Urothelium cell line (cell line): Measurements from ENCODE around the gene TP53BP1.

Experiments
- DNase-seq: peaks from one replicate; pipeline ENCODE4 v3.0.0; 2011; ENCODE audit warnings: low spot score, mixed read lengths
- FAIRE-seq: peaks from 2 replicates; lab custom pipeline; 2011; peaks lifted over from hg19 to GRCh38; lab: Jason Lieb, UNC

Gene TP53BP1

GRCh38 chr15:43518197-43518761, 25.3 kb upstream of the TP53BP1 start:
- FAIRE-seq: no peak

GRCh38 chr15:43517354-43518196, 24.6 kb upstream of the TP53BP1 start, which contains the start of gene MAP1A:
TSS of gene MAP1A (plus strand) at chr15:43517608. CDS start at chr15:43521474, 3,866 bp downstream.
- FAIRE-seq: no peak
- DNase-seq: peak; percentile 50

More at GRCh38 chr15:43518197-43518761, 25.3 kb upstream of the TP53BP1 start:
- peak; percentile 58 for DNase-seq

DNA sequence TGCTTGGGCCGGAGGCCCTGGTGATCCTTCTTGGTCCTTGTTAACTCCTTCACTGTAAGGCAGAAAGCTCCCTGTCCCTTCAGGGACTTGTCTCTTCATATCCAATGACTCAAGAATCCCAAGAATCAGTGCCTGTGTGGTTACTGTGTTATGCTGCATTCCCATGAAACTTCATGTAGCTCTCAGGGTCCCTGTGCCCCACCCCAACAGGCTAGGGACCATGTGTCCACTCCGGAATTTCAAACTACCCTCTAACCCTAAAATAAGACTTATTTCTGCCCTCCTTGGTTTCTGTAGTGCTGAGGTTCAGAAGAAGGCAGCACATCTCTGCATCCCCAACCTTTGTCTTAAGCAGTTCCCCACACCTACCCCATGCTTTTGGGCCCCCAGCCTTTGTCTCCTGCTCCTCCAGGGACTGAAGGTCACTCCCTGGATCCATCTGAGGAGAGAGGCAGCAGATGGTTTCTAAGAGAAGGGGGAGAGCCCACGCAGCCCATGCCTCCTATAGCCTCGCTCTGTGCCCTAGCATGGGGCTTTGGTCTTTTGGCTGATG, 23.9 kb upstream of the TP53BP1 start:
- no peak for DNase-seq

DNA sequence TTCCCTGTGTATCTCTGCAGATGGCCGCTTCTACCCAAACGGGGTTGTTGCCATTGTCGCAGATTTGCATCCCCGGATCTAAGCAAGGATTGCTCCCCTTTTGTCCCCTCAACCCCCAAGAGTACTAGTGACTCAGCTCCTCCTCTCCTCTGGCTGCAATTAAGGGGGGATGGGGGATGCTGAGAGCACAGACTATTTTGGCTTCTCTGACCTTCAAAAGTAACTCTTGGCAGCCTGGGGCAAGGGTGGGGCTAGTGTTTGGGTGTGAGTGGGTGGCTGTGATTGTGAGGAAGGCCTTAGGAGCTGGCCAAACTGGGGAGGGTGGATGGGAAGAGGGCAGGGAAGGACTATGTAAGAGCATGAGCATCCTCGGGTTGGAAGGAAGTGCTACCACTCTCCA, 23.2 kb upstream of the TP53BP1 start:
- FAIRE-seq (no peak), DNase-seq (no peak)

More for the DNA sequence above, 23.9 kb upstream of the TP53BP1 start:
- FAIRE-seq: no peak

DNA sequence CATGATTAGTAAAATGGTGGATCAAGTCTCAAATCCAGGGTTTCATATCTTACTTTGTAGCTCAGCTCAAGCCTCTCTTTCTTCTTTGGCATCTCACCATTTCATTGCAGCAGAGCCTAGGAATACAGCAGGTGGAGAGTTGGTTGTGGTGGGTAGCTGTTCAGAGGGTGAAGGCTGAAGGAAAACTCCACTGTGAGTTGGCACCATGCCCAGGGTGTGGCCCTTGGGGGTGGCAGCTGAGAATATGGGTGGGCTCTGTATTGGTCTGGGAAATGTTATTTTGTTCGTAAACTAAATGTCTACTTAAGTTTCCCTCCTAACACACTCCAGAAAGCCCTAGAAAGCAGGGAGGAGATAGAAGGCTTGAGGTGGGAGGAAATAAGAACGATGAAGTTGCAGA, 22.8 kb upstream of the TP53BP1 start:
- FAIRE-seq (no peak), DNase-seq (no peak)

DNA sequence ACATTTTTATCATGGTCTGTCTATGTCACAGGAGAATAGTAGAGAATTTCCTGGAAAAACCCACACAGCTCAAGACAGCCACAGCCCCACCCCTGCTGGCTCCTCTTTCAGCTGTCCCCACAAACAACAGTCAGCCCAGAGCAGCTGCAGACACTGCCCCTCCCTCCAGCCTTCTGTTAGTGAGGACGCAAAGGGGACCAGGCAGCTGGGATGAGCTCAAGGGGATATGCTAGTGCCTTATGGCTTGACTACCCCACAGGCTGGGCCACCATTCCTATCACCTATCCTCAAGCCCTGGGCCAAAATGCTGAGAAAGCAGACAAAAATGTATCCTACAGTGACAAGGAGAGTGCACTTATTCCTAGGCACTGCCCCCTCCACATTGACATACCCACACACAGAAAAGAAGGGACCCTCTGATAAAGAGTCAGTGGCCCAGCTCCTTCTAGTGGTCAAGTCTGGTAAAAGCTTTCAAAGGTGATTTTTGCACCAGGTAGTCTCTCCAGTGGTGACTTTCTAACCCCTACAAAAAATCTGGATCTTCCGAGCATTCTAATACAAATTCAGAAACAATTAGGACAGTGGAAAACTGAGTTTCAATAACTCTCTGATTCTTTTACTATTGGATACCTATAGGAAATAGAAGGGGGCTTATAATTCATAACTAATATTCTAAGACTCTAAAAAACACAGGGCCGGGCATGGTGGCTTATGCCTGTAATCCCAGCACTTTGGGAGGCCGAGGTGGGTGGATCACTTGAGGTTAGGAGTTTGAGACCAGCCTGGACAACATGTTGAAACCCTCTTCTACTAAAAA, 21.5 kb upstream of the TP53BP1 start:
- no peak for FAIRE-seq
- DNase-seq: no peak

DNA sequence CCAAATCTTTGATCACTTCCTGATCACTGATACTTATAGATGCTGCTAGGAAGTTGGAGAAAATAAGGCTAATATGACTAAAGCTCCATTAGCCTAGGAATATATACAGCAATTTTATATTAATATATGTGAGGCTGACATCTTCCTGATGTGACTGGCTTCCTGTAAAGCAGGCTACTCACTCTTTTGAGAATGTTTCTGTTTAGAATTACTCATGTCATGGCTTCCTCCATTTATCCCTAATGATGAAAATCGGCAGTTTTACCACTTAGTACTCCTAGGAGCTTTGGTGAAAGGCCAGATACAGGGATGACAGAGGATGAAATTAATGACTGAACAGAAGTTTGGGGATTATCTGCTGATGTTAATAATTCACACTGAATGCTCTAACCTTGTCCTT, 20.6 kb upstream of the TP53BP1 start:
- DNase-seq (no peak), FAIRE-seq (no peak)

DNA sequence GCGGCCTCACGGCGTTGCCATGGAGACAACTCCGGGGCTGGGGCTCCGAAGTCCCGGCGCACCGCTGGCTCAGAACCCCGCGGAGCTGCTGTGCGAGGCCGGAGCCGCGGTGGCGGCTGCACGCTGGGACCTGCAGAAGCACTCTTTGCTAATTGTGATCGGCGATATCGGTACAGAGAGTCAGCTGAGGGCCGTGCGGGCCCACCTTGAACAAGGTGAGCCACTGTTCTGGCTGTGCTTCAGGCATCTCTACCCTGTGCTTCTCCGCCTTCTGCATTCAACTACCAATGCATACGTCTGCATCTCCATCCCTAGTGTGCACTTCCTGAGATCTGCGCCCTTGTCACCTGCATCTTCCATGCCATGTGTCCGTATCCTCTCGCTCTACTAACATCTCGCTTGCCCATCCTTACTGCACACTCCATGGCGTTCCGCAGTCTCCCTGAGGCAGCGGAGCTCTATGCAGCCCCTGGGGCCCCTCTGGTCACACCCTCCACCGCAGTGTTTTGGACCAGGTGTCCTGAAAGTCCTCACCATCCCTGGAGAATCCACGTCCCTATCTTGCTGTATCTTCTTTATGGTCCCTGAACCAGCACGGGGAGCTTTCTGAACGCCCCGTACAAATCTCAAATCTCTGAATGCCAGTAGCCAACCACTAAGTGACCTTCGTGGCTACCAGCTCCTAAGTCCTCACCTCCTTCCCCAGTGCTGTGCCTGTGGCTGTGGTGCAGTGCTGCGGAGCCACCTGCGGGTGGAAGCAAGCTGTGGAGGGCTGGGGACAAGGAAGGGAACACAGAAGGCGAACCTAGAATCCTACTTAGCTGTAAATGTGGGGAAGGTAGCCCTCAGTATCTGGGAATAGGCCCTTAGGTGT, 18.3 kb upstream of the TP53BP1 start:
- FAIRE-seq (peak; percentile 9), DNase-seq (peak; percentile 26)

DNA sequence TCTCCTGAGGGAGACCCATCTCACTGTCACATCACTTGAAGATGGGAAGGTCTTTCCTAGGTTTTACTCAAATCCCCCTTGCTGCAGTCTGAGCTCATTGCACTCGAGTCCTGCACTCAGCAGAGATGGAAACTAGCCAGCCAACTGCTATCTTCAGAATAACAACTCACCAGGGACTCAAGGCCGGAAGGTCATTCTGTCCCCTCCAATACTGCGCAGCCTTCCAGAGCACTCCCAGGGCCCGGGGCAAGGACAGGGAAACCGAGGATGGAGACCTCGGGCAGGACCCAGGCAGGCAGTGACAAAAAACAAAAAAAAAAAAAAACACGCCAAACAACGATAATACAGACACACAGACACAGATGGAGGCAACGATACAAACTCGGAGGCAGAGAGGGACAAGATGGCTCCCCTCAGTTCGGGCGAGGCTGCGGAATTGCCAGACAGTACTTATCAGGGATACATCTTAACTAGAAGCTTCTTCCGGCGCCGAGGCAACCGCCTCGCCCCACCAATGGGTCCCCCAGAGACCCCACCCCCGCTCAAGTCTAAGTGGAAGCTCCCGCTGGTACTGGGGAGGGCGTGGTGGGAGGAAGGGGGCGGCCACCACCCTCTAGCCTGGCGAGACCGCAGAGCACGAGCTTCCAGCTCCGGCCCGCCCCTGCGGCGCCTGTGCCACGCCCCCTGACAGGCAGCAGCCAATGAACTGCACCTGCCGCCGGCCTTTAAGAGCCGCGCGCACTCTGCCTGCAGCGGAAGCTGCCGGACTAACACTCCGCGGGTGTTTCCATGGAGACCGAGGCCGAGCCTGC, 17.4 kb upstream of the TP53BP1 start:
- DNase-seq: peak; percentile 99
- peak; percentile 5 for FAIRE-seq

DNA sequence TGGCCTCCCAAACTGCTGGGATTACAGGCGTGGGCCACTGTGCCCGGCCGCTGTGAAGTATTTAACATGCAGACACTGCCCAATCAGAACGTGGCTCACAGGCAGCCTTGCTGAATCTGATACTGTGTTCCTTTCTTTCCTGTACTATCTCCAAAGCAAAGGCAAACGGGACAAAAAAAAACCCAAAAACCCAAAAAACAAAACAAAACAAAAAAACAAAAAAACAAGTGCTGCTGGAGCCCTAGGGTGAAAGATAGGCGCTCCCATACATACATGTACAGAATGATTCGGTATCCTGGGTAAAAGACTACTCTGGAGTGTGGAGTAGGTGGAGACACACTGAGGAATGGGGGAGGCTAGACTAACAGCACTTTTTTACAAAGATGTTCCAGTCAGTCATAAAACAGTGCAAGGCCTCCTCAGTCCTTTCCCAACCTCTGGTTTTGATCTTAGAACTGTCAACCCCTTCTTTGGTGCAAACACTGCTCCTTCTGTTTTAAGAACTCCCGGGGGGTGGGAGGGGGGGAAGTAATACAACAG, 16.8 kb upstream of the TP53BP1 start:
- FAIRE-seq: no peak

GRCh38 chr15:43508991-43509659, 16.2 kb upstream of the TP53BP1 start:
- FAIRE-seq (no peak), DNase-seq (no peak)

More for the DNA sequence above, 16.8 kb upstream of the TP53BP1 start:
- no peak for DNase-seq

- DNase-seq: no peak
- no peak for FAIRE-seq
Observed at GRCh38 chr15:43508421-43508820, 15.5 kb upstream of the TP53BP1 start.

GRCh38 chr15:43505738-43506137, 12.8 kb upstream of the TP53BP1 start:
- FAIRE-seq (no peak), DNase-seq (no peak)

- no peak for FAIRE-seq
Observed at GRCh38 chr15:43499635-43500034, 6.7 kb upstream of the TP53BP1 start.

GRCh38 chr15:43498990-43499389, 6.0 kb upstream of the TP53BP1 start:
- DNase-seq (no peak), FAIRE-seq (no peak)

More at GRCh38 chr15:43499635-43500034, 6.7 kb upstream of the TP53BP1 start:
- DNase-seq: no peak

- DNase-seq: no peak
- no peak for FAIRE-seq
Observed at GRCh38 chr15:43493703-43494472, 932 bp upstream of the TP53BP1 start.

- DNase-seq (no peak), FAIRE-seq (no peak)
Observed at GRCh38 chr15:43492266-43492665, 690 bp downstream of the TP53BP1 start.

DNA sequence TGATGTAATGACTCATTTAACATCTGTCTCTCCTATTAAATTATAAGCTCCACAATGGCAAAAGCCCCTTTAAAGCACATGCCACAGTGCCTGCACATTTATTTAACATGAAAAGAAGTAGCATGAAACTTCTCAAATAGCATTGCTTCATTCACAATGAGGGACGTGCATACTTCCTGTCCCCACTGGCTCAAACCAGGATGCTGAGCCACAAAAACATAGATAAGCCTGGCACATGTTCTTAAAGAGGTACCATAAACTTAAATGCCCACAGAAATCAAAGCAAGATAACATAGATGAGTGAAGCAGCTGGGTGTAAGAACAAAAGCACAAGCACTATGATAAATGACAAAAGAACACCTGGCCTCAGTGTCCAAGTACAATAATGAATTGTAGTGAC, 3.8 kb downstream of the TP53BP1 start:
- FAIRE-seq: no peak
- no peak for DNase-seq
